HCT116 (cell line): ENCODE results near the gene SP3. TPM values are rescaled to one million over a fixed set of nuclear protein-coding genes. Genes with fewer than 3 reads are reported as not detected.

Experiments used
- ATAC-seq: fragments of 200-7000 bp; cut with Tn5 transposase; 2 replicates; pipeline ENCODE4 v1.9.1; 2020; ENCODE audit warnings: mild to moderate bottlenecking, moderate library complexity
- BruUV-seq: library from RNA; stranded (reverse); fragments of 400-500 nt; replicated peaks from 2 replicates; lab custom pipeline; 2021; lab: Mats Ljungman, UMichigan
- CTCF ChIA-PET: fragments of 300-600 bp; sonication (Branson Sonifier 250); formaldehyde crosslinking; loops from one replicate; lab custom pipeline; 2021; ENCODE audit warnings: antibody characterized with exemption; lab: Charles Lee
- POLR2A ChIA-PET: fragments of 300-600, 350-600 bp; sonication (Branson Sonifier 250); formaldehyde crosslinking; loops from one replicate; lab custom pipeline; 2021; ENCODE audit warnings: antibody characterized with exemption; lab: Charles Lee
- RAD21 ChIA-PET, 2 experiments: fragments of 300-600 bp; sonication (Branson Sonifier 250); formaldehyde crosslinking; loops; one replicate each; lab custom pipeline; 2023; ENCODE audit warnings: low total read pairs in 2 of 2; ENCODE audit not compliant: uncharacterized antibody in 2 of 2, unreplicated experiment in 2 of 2, low non-redundant PET in 1 of 2; lab: Charles Lee
- DNase-seq: peaks from one replicate; pipeline ENCODE4 v3.0.0-alpha.2; 2010; ENCODE audit warnings: low read depth, low spot score
- H2AFZ ChIP-seq: fragments of 200-600 bp; shearing (Covaris generic), sonication (generic); 2 replicates; pipeline ENCODE4 v1.6.1; 2017; ENCODE audit warnings: low read depth, mixed run types, mixed read lengths, antibody characterized with exemption, low read length; ENCODE audit not compliant: poor library complexity, severe bottlenecking
- H3K27ac ChIP-seq: 2 replicates; pipeline ENCODE4 v1.5.1; 2012; ENCODE audit warnings: low read depth, low read length
- H3K27me3 ChIP-seq: fragments of 200-600 bp; sonication (generic); 2 replicates; pipeline ENCODE4 v1.6.1; 2016; ENCODE audit warnings: mixed run types, low read length, mixed read lengths; ENCODE audit not compliant: insufficient read depth
- H3K36me3 ChIP-seq, 2 experiments: fragments of 200-500 bp in 1 of 2; fragments of 200-600 bp in 1 of 2; sonication (Bioruptor generic) in 1 of 2; sonication (generic) in 1 of 2; 2 replicates each; pipeline versions ENCODE4 v1.5.1 to v1.6.1; 2014 to 2016; ENCODE audit warnings: low read length in 2 of 2, inconsistent platforms in 1 of 2, mixed read lengths in 1 of 2, mixed run types in 1 of 2; ENCODE audit not compliant: insufficient read depth in 2 of 2, control insufficient read depth in 1 of 2
- H3K4me1 ChIP-seq, 2 experiments: fragments of 200-600 bp in 1 of 2; sonication (generic) in 1 of 2; 2 replicates each; pipeline versions ENCODE4 v1.5.1 to v1.6.1; 2012 to 2017; ENCODE audit warnings: low read length in 2 of 2, inconsistent platforms in 1 of 2, mild to moderate bottlenecking in 1 of 2, mixed read lengths in 1 of 2, mixed run types in 1 of 2, moderate library complexity in 1 of 2; ENCODE audit not compliant: insufficient read depth in 2 of 2, control insufficient read depth in 1 of 2
- H3K4me2 ChIP-seq: fragments of 200-600 bp; sonication (generic); 2 replicates; pipeline ENCODE4 v1.6.1; 2017; ENCODE audit warnings: mixed run types, low read length, mixed read lengths
- H3K4me3 ChIP-seq, 2 experiments: fragments of 200-600 bp in 1 of 2; sonication (generic) in 1 of 2; replicated peaks in 1 of 2; 2 replicates each; pipeline ENCODE4 v1.5.1; 2011 to 2016; ENCODE audit warnings: low read length in 2 of 2, control low read depth in 1 of 2, low read depth in 1 of 2, mild to moderate bottlenecking in 1 of 2, mixed read lengths in 1 of 2, mixed run types in 1 of 2
- H3K79me2 ChIP-seq: fragments of 200-600 bp; sonication (generic); 2 replicates; pipeline ENCODE4 v1.6.1; 2017; ENCODE audit warnings: mild to moderate bottlenecking, mixed run types, low read length, moderate library complexity, mixed read lengths; ENCODE audit not compliant: insufficient read depth
- H3K9ac ChIP-seq: fragments of 200-600 bp; sonication (generic); 2 replicates; pipeline ENCODE4 v1.6.1; 2016; ENCODE audit warnings: low read length, mixed read lengths
- H3K9me2 ChIP-seq: fragments of 200-600 bp; sonication (generic), shearing (Covaris generic); 2 replicates; pipeline ENCODE4 v1.6.1; 2017; ENCODE audit warnings: mixed run types, mild to moderate bottlenecking, moderate library complexity; ENCODE audit not compliant: insufficient read depth
- H3K9me3 ChIP-seq, 2 experiments: fragments of 200-500 bp in 1 of 2; fragments of 200-600 bp in 1 of 2; sonication (Bioruptor generic) in 1 of 2; sonication (generic) in 1 of 2; 2 replicates each; pipeline ENCODE4 v1.6.1; 2014 to 2017; ENCODE audit warnings: low read length in 2 of 2, mixed read lengths in 2 of 2, inconsistent platforms in 1 of 2, low read depth in 1 of 2, mild to moderate bottlenecking in 1 of 2, mixed run types in 1 of 2, moderate library complexity in 1 of 2; ENCODE audit not compliant: control insufficient read depth in 1 of 2, insufficient read depth in 1 of 2
- H4K20me1 ChIP-seq: fragments of 200-600 bp; sonication (generic), shearing (Covaris generic); 2 replicates; pipeline ENCODE4 v1.6.1; 2017; ENCODE audit warnings: mixed run types, mild to moderate bottlenecking, moderate library complexity; ENCODE audit not compliant: insufficient read depth
- CBX3 ChIP-seq: IDR thresholded peaks from 2 replicates; pipeline ENCODE4 v1.6.1; 2012; ENCODE audit warnings: low read depth
- CEBPB ChIP-seq: IDR thresholded peaks from 2 replicates; pipeline ENCODE4 v1.6.1; 2012; ENCODE audit warnings: low read depth
- EGR1 ChIP-seq: IDR thresholded peaks from 2 replicates; pipeline ENCODE4 v1.6.1; 2012; ENCODE audit warnings: low read depth
- POLR2A ChIP-seq: IDR thresholded peaks from 2 replicates; pipeline ENCODE4 v1.7.0; 2011; ENCODE audit warnings: borderline replicate concordance; ENCODE audit not compliant: insufficient read depth, insufficient read length; ENCODE audit errors: extremely low read depth
- SIN3A ChIP-seq: IDR thresholded peaks from 2 replicates; pipeline ENCODE4 v1.6.1; 2012; ENCODE audit warnings: low read depth
- TCF7L2 ChIP-seq: IDR thresholded peaks from 2 replicates; pipeline ENCODE4 v1.7.0; 2011; ENCODE audit warnings: borderline replicate concordance, inconsistent platforms; ENCODE audit not compliant: insufficient read depth, insufficient read length; ENCODE audit errors: extremely low read depth
- intact Hi-C: fragments of 100-400 bp; cut with micrococcal nuclease; formaldehyde crosslinking; loops from 2 replicates; pipeline ENCODE4 v1.10.0; 2022
- total RNA-seq: library from RNA; stranded (reverse); gene quantifications from one replicate; pipeline ENCODE4 v1.2.1, GENCODE V29; 2021; ENCODE audit not compliant: unreplicated experiment
- TF ChIP-seq, protein P1 (sequence below): IDR thresholded peaks from 2 replicates; pipeline ENCODE4 v1.6.1; 2012

The SP3 gene
- total RNA-seq, 1 experiment from 2014 or later: 98.0 TPM

DNA sequence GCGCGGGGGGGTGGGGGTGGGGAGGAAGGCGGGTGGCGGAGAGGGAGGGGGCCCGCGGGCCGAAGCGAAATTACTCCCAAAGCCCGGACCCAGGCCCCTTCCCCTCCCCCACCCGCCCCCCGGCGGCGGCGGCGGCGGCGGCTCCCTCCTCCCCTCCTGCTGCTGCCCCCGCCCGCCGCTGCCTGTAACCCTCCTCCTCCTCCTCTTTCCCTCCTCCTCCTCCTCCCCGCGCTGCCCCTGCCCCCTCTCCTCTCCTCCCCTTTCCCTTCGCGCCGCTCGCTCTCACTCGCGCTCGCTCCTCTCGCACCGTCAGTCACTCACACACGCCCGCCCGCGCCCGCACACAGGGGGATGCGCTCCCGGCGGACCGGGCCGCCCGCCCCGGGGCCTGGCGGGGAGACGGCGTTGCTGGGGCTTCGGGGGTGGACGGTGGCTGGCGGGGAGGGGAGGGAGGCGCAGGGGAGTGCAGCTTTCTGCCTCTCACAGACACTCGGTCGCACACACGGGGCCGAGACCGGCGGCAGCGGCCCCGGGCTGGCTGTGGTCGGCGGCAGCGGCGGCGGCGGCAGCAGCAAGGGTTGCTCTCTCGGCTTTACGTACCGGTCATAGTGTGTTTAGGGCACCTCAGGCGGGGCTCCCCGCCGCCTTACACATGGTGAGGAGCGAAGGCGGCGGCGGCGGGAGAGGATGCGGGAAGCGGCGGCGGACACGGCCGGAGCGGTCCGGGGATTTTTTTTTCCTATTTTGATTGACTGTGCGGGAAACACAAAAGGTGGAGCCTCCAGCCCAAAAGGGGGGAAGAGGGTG is 405 bp downstream of the SP3 start:
- Histone ChIP-seq H3K9ac (peak overlapping the region; percentile 97), H3K9me3 (no peaks in the 10 kb centered on the region), H3K27ac (peak overlapping the region; percentile 96), H3K36me3 (no peaks in the 10 kb centered on the region), H3K27me3 (no peaks in the 10 kb centered on the region), H4K20me1 (no peaks in the 10 kb centered on the region), H3K4me3 (peak overlapping the region; percentile 81 to 84), H2AFZ (no peak overlapping the region), H3K4me2 (peak overlapping the region; percentile 72), H3K9me2 (no peaks in the 10 kb centered on the region), H3K79me2 (peaks cover 50% of the 10 kb centered on the region), H3K4me1 (peaks cover 17 to 35% of the 10 kb centered on the region in 2 experiments; a peak in 3 of 4 replicates)
- ATAC-seq (peak; percentile 55), DNase-seq (no peak)
- intact Hi-C loops: loop anchor here (2.0 to 10.0 kb wide), 5 partner anchors 76 to 370 kb away; partner anchors contain the start of genes OLA1 and SP9
- RAD21 ChIA-PET: no interaction called here
- no TSS peak for BruUV-seq
- TF ChIP-seq POLR2A (peak; percentile 23), SIN3A (peak; percentile 73; the same call in 1 of the 2 replicates), CEBPB (no peak), CBX3 (no peak), EGR1 (0 out of 2 replicates have a peak, but pooled peaks have one; percentile 28), TCF7L2 (peak; percentile 11)
- TF ChIP-seq, protein P1, sequence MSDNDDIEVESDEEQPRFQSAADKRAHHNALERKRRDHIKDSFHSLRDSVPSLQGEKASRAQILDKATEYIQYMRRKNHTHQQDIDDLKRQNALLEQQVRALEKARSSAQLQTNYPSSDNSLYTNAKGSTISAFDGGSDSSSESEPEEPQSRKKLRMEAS: peak; percentile 39; the same call in 1 of the 2 replicates
- POLR2A ChIA-PET: no interaction called here
- CTCF ChIA-PET: interaction anchor here (0.9 kb wide), 1 partner anchor 377 kb away, joined by 4 read pairs; no protein-coding TSS in a partner anchor
